ENCODE results near the gene NAT8L. TPM values are rescaled to one million over a fixed set of nuclear protein-coding genes. Genes with fewer than 3 reads are reported as not detected.

Gene NAT8L
- total RNA-seq, 4 donors from 2014 or later, result under 0.01 to 0.45 (median 0.20) TPM

DNA sequence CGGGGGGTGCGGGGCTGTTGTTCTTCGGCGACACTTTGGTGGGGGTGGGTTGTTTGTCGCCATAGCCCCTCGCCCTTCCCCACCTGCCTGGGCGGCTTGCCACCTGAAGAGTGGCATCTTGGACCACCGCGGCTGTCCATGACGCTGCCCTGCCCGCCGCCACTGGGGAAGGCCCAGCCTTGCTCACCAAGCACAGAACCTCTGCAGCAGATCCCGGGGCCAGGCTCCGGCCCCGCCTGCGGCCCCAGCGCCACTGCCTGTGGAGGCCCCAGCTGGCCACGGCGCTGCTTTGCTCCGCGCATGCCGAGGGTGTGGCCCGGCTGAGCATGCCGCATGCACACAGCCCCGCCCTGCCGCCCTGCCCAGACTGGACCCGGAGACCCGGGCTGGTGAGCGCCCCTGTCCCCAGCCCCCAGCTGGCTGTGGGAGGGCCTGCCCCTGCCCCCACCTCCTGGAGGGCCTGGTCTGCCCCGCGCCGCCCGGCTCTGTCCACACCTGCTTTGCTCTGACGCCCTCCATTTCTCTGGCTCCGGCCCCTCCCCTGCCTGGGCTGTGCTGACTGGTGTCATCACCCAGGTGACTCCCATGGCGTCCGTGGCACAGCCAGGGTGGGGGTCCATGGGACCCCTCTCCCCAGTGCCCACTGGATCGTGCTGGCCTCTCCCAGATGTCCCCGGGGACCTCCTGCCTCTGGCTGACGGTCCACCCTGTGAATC is 5.3 kb downstream of the NAT8L start:
- Histone ChIP-seq H3K4me1 (peaks cover 0 to 16% (median 14%) of the 10 kb centered on the region in 4 donors), H3K36me3 (no peaks in the 10 kb centered on the region), H3K4me3 (no peak overlapping the region), H3K27ac (replicated peaks in 1 of 4) (no peak overlapping the region), H3K9me3 (no peaks in the 10 kb centered on the region), H3K27me3 (peaks cover 0 to 100% (median 21%) of the 10 kb centered on the region in 4 donors)
- TF ChIP-seq POLR2A (IDR thresholded peaks at IDR 0.05; ENCODE audit: low read depth) (no peak), POLR2AphosphoS5 (IDR thresholded peaks at IDR 0.05) (no peak), EP300 (IDR thresholded peaks at IDR 0.05) (no peak)
- TF ChIP-seq, protein P1, sequence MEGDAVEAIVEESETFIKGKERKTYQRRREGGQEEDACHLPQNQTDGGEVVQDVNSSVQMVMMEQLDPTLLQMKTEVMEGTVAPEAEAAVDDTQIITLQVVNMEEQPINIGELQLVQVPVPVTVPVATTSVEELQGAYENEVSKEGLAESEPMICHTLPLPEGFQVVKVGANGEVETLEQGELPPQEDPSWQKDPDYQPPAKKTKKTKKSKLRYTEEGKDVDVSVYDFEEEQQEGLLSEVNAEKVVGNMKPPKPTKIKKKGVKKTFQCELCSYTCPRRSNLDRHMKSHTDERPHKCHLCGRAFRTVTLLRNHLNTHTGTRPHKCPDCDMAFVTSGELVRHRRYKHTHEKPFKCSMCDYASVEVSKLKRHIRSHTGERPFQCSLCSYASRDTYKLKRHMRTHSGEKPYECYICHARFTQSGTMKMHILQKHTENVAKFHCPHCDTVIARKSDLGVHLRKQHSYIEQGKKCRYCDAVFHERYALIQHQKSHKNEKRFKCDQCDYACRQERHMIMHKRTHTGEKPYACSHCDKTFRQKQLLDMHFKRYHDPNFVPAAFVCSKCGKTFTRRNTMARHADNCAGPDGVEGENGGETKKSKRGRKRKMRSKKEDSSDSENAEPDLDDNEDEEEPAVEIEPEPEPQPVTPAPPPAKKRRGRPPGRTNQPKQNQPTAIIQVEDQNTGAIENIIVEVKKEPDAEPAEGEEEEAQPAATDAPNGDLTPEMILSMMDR (IDR thresholded peaks at IDR 0.05), result no peak
- no peak for DNase-seq (ENCODE audit: extremely low spot score)
- intact Hi-C loops (cut with DNase I), result no loop called here
- WGBS, result 82% methylated on average over 14 of the region's 40 CpGs

DNA sequence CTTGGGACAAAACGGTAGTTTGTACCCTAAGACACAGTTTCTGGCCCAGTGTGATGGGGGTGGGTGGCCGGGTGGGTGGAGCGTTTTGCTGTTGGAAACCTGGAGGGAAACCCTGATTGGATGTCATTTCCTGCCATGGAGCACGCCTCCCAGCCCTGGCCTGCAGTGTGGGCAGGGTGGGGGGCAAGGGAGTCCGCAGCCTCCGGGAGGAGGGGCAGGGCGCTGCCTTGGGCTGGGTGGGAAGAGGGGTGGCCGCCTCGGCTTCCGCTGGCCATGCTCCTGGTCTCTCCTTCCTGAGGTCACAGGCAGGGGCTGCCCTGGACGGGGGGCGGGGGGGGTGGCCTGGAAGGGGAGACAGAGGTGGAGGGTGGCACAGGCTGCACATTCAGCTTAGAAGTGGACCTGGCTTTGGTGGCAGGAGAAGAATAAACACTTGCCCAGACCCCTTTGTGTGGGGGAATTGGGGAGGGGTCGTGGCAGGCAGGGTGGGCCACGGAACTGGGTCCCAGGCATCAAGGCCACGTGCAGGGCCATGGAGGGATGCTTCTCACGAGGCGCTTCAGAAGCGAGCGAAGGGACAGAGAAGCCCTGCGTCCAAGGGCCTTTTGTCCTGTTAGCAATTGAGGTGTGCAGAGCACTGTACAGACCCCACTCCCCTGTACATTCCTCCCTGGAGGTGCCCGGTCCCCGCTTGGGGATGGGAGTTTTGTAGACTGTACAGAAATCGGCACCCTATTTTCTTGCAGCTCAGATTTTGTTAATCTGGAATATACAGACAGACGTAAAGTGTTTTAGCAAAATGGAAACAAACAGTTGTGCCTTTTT is 6.2 kb downstream of the NAT8L start:
- Histone ChIP-seq H3K9me3 (no peaks in the 10 kb centered on the region), H3K27ac (replicated peaks in 1 of 4) (no peak overlapping the region), H3K4me1 (peaks cover 0 to 8% (median 7%) of the 10 kb centered on the region in 4 donors), H3K4me3 (no peak overlapping the region), H3K27me3 (peaks cover 0 to 100% (median 17%) of the 10 kb centered on the region in 4 donors), H3K36me3 (no peaks in the 10 kb centered on the region)
- TF ChIP-seq POLR2A (IDR thresholded peaks at IDR 0.05; ENCODE audit: low read depth) (no peak), EP300 (IDR thresholded peaks at IDR 0.05) (no peak), POLR2AphosphoS5 (IDR thresholded peaks at IDR 0.05) (no peak)
- TF ChIP-seq, protein P1 (IDR thresholded peaks at IDR 0.05), result no peak
- DNase-seq (ENCODE audit: extremely low spot score), result no peak
- WGBS, result 81% methylated on average over 16 of the region's 24 CpGs
- intact Hi-C loops (cut with DNase I), result no loop called here

DNA sequence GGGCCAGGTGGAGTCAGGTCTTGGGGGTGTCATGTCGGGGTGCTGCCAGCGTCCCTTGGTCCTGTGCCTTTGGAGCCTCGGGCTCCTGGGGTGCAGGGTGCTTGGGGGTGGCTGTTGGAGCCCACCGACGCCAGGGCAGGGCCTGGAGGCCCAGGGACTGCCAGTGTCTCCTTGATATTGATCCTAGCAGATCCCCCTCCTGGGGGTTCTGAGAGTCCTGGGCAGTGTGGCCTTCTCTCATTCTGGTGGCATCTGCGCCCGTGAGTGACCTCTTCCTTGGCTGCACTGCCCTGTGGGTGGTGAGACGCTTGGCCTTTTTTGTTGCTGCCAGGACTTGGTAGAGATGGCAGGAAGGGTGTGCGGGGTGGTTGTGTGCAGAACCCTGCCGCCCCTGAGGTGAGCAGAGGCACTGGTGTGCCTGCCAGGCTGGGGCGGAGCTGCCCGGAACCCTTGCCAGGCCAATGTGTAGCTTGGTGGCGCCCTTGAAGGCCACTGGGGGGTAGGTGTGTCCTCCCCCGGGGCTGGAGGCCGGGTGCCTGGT is 7.0 kb downstream of the NAT8L start:
- Histone ChIP-seq H3K27ac (replicated peaks in 1 of 4) (no peak overlapping the region), H3K4me3 (no peak overlapping the region), H3K9me3 (no peaks in the 10 kb centered on the region), H3K36me3 (no peaks in the 10 kb centered on the region), H3K4me1 (peaks cover 0 to under 1% (median 0%) of the 10 kb centered on the region in 4 donors), H3K27me3 (peaks cover 0 to 99% (median 10%) of the 10 kb centered on the region in 4 donors)
- TF ChIP-seq EP300 (IDR thresholded peaks at IDR 0.05) (no peak), POLR2A (IDR thresholded peaks at IDR 0.05; ENCODE audit: low read depth) (no peak), POLR2AphosphoS5 (IDR thresholded peaks at IDR 0.05) (no peak)
- TF ChIP-seq, protein P1 (IDR thresholded peaks at IDR 0.05), result no peak
- WGBS, result 93% methylated on average over 9 of the region's 15 CpGs
- DNase-seq (ENCODE audit: extremely low spot score), result no peak
- intact Hi-C loops (cut with DNase I), result no loop called here

DNA sequence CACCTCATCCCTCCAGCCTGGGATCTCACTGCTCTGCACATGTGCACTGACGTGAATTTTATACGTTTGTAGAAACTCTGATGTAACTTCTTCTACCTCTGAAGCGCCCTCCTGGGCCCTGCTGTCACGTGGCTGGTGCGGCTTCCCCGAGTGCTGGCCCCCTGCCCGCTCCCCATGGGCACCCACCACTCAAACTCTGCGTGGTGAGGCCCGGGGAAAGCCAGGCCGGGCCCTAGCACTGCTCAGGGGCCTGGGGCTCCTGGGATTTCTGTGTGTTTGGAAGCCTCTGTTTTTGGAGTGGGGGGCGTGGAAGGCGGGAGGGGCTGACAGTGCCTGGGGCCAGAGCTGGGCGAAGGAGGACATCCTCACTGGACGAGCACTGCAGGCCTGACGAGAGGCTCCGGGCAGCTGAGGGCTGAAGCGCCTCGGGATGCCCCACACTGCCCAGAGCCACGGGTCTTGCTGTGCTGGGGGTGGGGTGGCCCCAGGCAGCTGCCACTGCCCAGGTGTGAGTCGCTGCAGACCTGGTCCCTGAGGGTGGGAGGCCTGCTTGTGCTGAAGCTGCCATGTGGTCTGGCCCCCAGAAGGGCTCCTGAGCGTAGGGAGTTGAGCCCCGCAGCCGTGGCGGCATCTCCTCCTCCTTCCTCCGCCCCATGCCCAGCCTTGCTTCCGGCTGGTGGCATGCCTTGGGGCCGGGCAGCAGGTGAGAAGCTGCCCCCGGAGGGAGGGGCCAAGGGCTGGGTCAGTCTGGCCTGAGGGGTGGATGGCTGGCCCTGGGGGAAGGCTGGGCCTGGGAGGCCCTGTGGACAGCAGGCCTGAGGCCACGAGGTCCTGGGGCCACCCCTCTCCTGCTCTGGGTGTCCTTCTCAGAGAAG is 7.7 kb downstream of the NAT8L start:
- H3K9me3 ChIP-seq, result no peaks in the 10 kb centered on the region
- no peak for DNase-seq (ENCODE audit: extremely low spot score)
- no peak overlapping the region for H3K4me3 ChIP-seq
- no peak overlapping the region for H3K27ac ChIP-seq (replicated peaks in 1 of 4)
- H3K27me3 ChIP-seq, result peaks cover 0 to 94% (median 8%) of the 10 kb centered on the region in 4 donors
- peaks cover 0 to 5% (median 0%) of the 10 kb centered on the region in 4 donors for H3K4me1 ChIP-seq
- no peak for TF ChIP-seq EP300 (IDR thresholded peaks at IDR 0.05)
- TF ChIP-seq, protein P1 (IDR thresholded peaks at IDR 0.05), result no peak
- no peak for TF ChIP-seq POLR2AphosphoS5 (IDR thresholded peaks at IDR 0.05)
- TF ChIP-seq POLR2A (IDR thresholded peaks at IDR 0.05; ENCODE audit: low read depth), result no peak
- intact Hi-C loops (cut with DNase I), result no loop called here
- no peaks in the 10 kb centered on the region for H3K36me3 ChIP-seq
- WGBS, result 85% methylated on average over 15 of the region's 29 CpGs

Data from esophagus muscularis mucosa (tissue), 4 donors.